NCI-H748 treated with DMSO at 0.1 percent for 48 hours (cell line): Measurements from ENCODE around the gene MAPRE3.

ENCODE experiments used
- DNase-seq: peaks from one replicate; lab custom pipeline; 2025; lab: John Stamatoyannopoulos, UW

The MAPRE3 gene

GRCh38 chr2:26985807-26986206, 15.4 kb downstream of the MAPRE3 start:
- no peak for DNase-seq

- DNase-seq = no peak
Measured at GRCh38 chr2:26986576-26986975, 16.1 kb downstream of the MAPRE3 start.

GRCh38 chr2:26988058-26988860, 17.8 kb downstream of the MAPRE3 start:
- DNase-seq = no peak

- no peak for DNase-seq
Measured at GRCh38 chr2:26989156-26989555, 18.7 kb downstream of the MAPRE3 start.

GRCh38 chr2:26991717-26992116, 21.3 kb downstream of the MAPRE3 start:
- no peak for DNase-seq

- no peak for DNase-seq
Measured at GRCh38 chr2:26993768-26994167, 23.3 kb downstream of the MAPRE3 start.

GRCh38 chr2:26994983-26995382, 24.5 kb downstream of the MAPRE3 start:
- DNase-seq = no peak

GRCh38 chr2:26997394-26997793, 27.0 kb downstream of the MAPRE3 start:
- no peak for DNase-seq

- DNase-seq = no peak
Measured at GRCh38 chr2:26998323-26998722, 27.9 kb downstream of the MAPRE3 start.

- DNase-seq = no peak
Measured at GRCh38 chr2:27000228-27000627, 29.8 kb downstream of the MAPRE3 start.

- DNase-seq = no peak
Measured at GRCh38 chr2:27000995-27001394, 30.6 kb downstream of the MAPRE3 start.

GRCh38 chr2:27001950-27002349, 31.5 kb downstream of the MAPRE3 start:
- no peak for DNase-seq

- DNase-seq = no peak
Measured at GRCh38 chr2:27003007-27003406, 32.6 kb downstream of the MAPRE3 start.

GRCh38 chr2:27003857-27004256, 33.4 kb downstream of the MAPRE3 start:
- DNase-seq = no peak

GRCh38 chr2:27006602-27007415, 36.4 kb downstream of the MAPRE3 start:
- DNase-seq = no peak

- DNase-seq = no peak
Measured at GRCh38 chr2:27007416-27008374, 37.3 kb downstream of the MAPRE3 start.

- DNase-seq = no peak
Measured at GRCh38 chr2:27008678-27009077, 38.2 kb downstream of the MAPRE3 start.

GRCh38 chr2:27009083-27009482, 38.6 kb downstream of the MAPRE3 start:
- no peak for DNase-seq

- DNase-seq = no peak
Measured at GRCh38 chr2:27009716-27010115, 39.3 kb downstream of the MAPRE3 start.

- DNase-seq = no peak
Measured at GRCh38 chr2:27010139-27010538, 39.7 kb downstream of the MAPRE3 start.

- DNase-seq = no peak
Measured at GRCh38 chr2:27013738-27014137, 43.3 kb downstream of the MAPRE3 start.

- no peak for DNase-seq
Measured at GRCh38 chr2:27014771-27015433, 44.5 kb downstream of the MAPRE3 start.
